ENCODE data around the gene ARMC7.
"Not testable (repeated sequence)": the region's sequence is repeated elsewhere in the genome, so short reads cannot be mapped to it uniquely, and the experiment has no call there.

The ARMC7 gene

DNA sequence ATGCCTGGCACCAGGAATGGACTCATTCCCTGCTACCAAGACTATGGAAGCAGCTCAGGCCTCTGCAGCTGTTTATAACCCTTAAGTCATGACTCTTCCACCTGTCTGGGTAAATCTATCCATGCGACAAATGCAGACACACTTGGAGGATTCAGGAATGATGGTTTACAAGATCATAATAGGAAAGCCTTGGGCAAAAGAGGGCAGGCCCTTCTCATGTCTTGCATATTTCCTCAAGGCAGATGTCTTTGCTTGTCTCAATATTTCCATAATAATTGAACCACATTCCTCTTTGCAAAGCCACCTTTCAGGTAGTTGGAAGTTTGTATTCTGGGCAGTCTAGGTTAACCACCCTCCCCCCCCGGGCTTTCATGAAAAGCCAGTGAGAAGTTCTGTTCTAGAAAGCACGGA lies 45.4 kb downstream of the ARMC7 start:
- peak; percentile 1 for DNase-seq

DNA sequence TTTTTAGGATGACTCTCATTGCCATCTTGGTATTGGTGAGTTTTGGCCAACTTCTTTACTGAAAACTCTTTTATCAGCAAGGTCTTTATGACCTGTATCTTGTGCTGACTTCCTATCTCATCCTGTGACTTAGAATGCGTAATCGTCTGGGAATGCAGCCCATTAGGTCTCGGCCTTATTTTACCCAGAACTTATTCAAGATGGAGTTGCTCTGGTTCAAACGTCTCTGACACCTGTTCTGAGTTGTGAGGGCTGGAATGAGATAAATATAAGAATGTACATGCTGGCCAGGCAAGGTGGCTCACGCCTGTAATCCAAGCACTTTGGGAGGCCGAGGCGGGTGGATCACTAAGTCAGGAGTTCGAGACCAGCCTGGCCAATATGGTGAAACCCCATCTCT lies 48.7 kb downstream of the ARMC7 start:
- DNase-seq, result peak; percentile 3

DNA sequence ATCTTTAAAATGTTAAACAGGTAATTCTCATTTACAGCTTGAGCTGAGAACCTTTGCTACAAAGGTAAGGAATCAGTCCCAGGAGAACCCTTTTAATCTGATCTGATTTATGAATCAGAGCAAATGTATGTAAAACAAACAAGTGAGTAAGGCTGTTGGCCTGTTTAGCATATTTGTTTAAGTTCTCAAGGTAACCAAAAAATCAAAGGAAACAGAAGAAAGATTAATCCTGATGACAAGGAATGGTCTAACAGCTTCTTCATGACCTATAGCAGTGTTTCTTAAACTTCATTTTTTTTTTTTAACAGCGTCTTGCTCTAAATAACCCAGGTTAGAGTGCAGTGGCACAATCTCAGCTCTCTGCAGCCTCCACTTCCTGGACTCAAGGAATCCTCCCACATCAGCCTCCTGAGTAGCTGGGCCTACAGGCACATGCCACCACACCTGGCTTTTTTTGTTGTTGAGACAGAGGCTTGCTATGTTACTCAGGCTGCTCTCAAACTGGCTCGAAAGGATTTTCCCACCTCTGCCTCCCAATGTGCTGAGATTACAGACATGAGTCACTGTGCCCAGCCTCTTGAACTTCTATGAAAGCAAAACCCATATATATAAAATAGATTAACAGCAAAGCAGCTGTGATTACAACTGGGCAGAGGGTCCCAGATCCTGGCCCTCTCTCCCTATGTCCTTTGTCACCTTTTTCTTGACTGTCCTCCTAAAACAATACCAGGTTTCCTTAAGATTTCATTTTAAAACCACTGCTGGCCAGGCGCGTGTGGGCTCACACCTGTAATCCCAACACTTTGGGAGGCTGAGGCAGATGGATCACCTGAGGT lies 49.6 kb downstream of the ARMC7 start:
- peak; percentile 1 for DNase-seq

DNA sequence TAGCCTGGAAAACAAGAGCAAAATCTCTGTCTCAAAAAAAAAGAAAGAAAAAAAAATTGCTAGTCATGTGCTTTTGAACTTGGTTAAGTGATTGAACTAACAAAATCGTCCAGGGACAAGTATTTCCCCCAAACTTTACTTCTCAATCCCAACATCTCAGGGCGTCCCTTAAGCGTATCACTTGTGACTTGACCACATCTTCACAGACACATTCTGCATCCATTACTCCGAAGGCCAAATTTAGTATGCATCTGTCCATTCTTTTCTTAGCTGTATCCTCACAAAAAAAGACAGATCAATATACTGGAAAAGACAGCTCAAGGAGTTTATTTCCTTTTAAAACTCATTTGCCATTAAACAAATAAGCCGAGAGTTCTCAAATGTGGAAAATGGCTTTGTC lies 50.4 kb downstream of the ARMC7 start:
- no peak for DNase-seq

DNA sequence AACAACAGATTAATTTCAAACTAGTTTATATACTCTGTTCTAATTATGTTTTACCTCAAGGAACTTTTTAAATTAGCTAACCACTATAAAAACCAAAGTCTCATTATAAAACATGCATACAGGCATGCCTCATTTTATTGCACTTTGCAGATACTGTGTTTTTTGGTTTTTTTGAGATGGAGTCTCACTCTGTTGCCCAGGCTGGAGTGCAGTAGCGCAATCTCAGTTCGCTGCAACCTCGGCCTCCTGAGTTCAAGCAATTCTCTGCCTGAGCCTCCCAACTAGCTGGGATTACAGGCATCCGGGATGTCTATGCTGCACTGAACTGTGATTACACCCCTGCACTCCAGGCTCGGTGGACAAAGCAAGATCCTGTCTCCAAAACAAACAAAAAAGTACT lies 53.3 kb downstream of the ARMC7 start:
- no peak for DNase-seq

DNA sequence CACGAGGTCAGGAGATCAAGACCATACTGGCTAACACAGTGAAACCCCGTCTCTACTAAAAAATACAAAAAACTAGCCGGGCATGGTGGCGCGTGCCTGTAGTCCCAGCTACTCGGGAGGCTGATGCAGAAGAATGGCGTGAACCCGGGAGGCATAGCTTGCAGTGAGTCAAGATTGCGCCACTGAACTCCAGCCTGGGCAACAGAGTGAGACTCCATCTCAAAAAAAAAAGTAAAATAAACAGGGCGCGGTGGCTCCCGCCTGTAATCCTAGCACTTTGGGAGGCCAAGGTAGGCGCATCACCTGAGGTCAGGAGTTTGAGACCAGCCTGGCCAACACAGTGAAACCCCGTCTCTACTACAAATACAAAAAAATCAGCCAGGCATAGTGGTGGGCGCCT lies 54.8 kb downstream of the ARMC7 start:
- not testable (repeated sequence) for DNase-seq

DNA sequence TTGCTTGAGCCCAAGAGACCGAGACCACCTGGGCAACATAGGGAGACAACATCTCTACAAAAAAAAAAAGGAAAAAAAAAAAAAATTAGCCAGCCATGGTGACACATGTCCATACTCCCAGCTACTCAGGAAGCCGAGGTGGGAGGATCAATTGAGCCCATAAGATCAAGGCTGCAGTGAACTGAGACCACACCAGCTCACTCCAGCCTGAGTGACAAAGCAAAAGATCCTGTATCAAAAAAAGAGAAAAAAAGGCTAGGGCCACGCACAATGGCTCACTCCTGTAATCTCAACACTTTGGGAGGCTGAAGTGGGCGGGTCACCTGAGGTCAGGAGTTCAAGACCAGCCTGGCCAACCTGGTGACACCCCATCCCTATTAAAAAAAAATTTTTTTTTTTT lies 59.2 kb downstream of the ARMC7 start:
- DNase-seq, result peak; percentile 4

DNA sequence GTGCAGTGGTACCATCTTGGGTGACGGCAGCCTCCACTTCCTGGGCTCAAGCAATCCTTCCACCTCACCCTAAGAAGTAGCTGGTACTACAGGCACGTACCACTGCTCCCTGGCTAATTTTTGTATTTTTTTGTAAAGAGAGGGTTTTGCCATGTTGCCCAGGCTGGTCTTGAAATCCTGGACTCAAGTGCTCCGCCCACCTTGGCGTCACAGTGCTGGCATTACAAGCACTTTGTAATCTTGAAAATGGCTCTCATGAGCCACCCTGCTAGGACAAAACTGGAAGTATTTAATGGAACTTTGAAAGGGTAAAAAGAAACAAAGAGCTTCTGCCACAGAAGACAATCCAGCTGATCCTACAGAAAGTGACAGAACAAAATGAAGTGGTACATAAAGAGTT lies 63.8 kb downstream of the ARMC7 start:
- DNase-seq, result no peak

DNA sequence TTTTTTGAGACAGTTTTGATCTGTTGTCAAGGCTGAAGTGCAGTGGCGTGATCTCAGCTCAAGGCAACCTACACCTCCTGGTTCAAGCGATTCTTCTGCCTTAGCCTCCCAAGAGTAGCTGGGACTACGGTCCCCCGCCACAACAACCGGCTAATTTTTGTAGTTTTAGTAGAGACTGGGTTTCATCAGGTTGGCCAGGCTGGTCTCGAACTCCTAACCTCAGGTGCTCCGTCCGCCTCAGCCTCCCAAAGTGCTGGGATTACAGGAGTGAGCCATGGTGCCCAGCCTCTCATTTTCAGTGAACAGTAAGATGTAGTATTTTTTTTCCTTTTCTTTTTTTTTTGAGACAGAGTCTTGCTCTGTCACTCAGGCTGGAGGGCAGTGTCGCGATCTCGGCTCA lies 65.2 kb downstream of the ARMC7 start:
- DNase-seq, result no peak

DNA sequence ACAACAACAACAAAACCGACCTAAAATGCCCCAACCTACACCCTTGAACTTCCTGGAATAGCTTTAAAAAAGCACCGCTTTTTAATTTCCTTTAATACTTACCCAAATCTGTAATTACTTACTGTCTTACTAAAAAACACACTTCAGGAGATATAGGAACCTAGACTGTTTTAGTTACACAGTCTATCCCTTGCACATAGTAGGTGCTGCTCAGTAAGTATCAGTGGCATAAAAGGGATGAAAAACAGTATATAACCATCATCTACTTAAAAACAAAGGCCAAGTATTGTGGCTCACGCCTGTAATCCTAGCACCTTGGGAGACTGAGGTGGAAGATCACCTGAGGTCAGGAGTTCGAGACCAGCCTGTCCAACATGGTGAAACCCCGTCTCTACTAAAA lies 66.9 kb downstream of the ARMC7 start:
- no peak for DNase-seq

DNA sequence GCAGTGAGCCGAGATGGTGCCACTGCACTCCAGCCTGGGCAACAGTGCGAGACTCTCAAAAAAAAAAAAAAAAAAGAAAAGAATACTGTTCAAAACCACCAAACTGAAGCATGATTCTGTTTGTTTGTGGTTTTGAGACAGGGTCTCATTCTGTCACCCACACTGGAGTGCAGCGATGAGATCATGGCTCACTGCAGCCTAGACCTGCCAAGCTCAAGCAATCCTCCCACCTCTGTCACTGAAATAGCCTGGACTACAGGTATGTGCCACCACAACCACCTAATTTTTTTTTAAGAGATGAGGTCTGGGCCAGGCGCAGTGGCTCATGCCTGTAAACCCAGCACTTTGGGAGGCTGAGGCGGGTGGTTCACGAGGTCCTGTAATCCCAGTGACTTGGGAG lies 68.7 kb downstream of the ARMC7 start:
- no peak for DNase-seq

All from activated T-cell treated with anti-CD3 and anti-CD28 coated beads, Interleukin-2, amount 50 U/mL, for 1 hour (primary cell).